GM21515 (cell line): ENCODE measurements around the gene KIF6.
"Not testable (repeated sequence)": the region's sequence is repeated elsewhere in the genome, so short reads cannot be mapped to it uniquely, and the experiment has no call there.

ENCODE experiments used
- ATAC-seq: cut with Tn5 transposase; IDR thresholded peaks from one replicate; pipeline ENCODE4 v1.9.1; 2021; ENCODE audit not compliant: unreplicated experiment

The KIF6 gene

DNA sequence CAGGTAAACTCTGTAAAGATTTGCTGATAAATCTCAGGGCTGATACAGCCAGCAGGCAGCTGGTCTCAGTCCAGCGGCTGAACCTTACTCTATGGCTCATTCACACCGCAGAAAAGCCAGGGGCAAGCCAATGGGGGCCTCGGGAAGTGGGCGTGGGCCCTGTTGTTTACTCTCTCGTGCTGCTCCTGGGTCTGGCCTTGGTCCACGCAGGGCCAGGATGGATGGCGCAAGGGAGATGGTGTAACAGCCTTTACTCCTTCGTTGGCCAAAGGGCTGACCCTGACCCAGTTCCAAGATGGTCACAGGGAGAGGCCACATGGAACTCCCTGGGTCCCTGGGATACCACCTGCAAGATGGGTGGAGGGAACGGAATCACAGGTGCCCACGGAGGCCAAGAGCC, 427.1 kb downstream of the KIF6 start:
- no peak for ATAC-seq

DNA sequence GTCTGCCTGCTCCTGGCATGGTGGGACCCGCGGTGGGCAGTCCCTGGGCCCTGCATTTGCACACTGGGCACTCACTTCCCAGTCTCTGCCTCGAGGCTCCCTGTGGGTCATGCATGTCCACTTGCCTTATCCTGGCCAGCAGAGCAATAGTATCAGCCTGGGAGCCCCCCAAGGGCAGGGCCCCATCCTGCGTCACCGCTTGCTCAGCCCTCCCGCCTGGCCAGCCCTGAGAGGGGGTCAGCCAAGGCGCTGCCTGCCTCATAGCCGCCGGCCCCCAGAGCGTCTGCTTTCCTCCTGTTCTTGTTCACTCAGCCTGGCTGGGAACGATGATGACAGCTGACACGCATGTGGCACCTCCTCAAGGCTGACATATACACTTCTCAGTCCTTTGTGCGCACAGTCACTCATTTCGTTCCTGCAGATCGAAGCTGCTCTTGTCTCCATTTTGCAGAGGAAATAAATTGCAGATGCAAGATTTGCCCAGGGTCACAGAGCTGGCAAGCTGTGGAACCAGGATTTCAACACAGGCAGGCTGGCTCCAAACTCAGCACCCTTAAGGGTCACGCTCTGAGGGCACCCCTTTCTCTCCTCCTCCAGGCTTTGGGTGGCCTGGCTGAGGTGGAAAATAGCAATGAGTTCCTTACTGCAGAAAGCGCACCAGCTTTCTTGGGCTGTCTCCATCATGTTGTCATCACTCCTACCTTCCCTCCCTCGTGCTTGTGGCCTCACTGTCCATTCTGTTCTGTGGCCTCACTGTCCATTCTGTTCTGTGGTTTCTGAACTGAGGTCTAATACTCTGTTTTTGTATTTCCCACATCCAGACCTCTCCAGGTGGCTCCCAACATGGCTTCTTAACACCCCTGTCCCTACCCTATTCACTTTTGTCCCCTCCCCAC, 428.2 kb downstream of the KIF6 start:
- ATAC-seq = no peak

- ATAC-seq = no peak
Measured at GRCh38 chr6:39295611-39296011, 429.6 kb downstream of the KIF6 start.

- no peak for ATAC-seq
Measured at GRCh38 chr6:39294899-39295298, 430.3 kb downstream of the KIF6 start.

DNA sequence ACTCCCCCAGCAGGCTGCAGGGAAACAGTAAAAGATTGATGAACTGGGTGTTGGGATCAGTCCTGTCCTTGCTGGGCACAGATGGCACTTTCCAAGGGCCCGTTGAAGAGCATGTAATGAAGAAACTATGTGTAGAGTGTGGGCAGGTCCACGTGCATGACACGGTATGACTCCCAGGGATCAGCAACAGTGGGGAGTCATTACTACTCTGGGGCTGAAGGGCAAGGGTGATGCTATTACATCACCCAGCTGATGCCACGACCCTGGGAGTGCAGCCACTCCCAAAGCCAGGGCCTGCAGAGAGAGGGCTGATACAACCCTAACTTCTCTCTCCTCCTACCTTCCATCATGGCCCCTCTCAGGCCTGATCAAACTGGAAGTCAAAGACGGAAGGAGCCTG, 431.1 kb downstream of the KIF6 start:
- ATAC-seq = no peak

DNA sequence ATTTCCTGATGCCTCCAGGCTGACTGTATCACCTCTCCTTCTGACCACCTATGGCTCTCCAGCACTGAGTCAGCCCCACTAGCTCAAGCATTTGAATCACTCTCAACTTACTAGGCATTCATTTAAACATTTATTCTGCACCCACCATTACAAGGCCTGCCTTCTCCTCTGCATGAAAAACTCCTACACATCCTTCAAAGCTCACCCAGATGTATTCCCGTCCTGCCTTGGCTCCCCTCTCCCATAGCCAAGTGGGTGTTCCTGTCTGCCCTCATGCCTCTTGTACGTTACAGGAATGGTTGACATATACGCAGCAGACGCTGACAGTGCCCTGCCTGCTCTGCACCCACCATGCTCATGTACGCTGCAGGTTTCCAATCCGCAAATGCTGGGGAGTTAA, 432.6 kb downstream of the KIF6 start:
- ATAC-seq = no peak

DNA sequence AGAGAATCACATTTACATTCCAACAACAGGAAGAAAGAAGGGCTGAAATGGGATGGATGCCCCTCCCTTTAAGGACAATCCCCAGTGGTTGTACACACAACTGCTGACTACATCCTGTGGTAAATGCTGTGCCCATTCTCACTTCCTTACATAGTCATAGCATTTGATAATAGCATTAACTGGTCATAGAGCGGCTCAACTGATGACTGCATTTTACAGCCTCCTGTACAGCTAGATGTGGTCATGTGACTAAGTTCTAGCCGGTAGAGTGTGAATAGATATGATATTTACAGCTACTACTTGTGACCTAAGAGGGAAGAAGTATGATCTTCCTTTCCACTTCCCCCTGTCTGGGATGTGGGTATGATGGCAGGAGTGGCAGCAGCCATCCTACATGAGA, 435.7 kb downstream of the KIF6 start:
- ATAC-seq = no peak

GRCh38 chr6:39287601-39288000, 437.6 kb downstream of the KIF6 start:
- no peak for ATAC-seq

GRCh38 chr6:39286596-39286995, 438.6 kb downstream of the KIF6 start:
- ATAC-seq = not testable (repeated sequence)

DNA sequence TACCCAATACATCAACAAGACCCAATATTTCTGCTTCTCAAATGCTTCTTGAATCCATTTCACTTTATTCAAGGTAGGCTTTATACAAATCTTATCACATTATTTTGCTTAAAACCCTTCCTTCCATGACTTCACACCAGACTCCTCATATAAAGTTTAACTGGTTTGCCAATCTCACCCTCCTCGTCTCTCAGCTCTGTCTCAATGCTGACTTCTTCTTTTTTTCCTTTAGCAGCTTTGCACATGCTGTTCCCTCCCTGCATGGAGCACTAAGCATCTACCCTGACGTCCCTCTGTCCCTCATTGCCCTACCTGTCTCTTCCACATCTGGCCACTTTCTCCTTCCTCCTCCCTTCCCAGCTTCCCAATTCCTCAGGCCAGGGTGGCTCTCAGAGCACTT, 442.4 kb downstream of the KIF6 start:
- ATAC-seq = no peak

DNA sequence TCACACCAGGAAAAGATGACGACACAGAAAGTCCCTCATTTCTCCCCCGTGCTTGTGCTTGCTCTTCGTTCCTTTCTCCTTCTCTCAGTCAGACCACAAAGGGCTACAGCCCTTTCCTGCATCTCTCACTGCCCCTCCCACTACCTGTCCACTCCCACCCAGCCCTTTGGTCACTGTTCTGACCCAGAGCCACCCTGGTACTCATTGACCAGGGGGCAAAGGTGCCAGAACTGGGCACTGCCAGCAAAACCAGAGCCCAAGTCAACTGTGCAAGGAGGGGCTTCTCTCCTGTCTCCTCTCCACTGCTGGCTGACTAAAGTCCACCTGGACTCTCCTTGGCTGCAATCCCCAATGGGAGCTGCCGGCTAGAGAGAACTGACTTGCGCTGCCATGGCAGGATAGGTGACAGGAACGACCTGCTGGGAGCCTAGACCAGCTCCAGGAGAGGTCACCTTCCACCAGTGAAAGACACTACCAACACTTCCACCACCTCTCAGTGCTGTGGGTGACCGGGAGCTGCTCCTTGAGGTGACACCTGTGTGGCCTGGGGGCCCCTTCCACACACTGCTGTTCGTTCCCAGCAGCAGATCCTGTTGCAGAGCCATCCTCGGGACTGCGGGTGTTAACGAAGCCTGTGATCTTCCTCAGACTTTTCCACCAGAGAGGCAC, 443.8 kb downstream of the KIF6 start:
- no peak for ATAC-seq

- no peak for ATAC-seq
Measured at GRCh38 chr6:39280247-39280731, 444.9 kb downstream of the KIF6 start.
